Measurements from ENCODE around the gene RTRAF. TPM values are rescaled to one million over a fixed set of nuclear protein-coding genes. Genes with fewer than 3 reads are reported as not detected.

The RTRAF gene
- total RNA-seq, 1 donor from 2014 or later: 168 TPM

- intact Hi-C loops (cut with micrococcal nuclease): loop anchor here (5.0 to 10.0 kb wide), 4 partner anchors 661 to 1169 kb away; partner anchors contain the start of gene DDHD1
Measured at GRCh38 chr14:51993285-51993920, 4.1 kb downstream of the RTRAF start.

GRCh38 chr14:51996148-51996746, 6.9 kb downstream of the RTRAF start:
- intact Hi-C loops (cut with micrococcal nuclease): loop anchor here (1.0 to 10.0 kb wide), 10 partner anchors 25 to 1171 kb away; partner anchors contain the start of genes NID2 and PTGER2

GRCh38 chr14:51998348-51998747, 9.0 kb downstream of the RTRAF start:
- intact Hi-C loops (cut with micrococcal nuclease): loop anchor here (5.0 to 10.0 kb wide), 4 partner anchors 69 to 1174 kb away; partner anchors contain the start of genes NID2 and PTGER2

GRCh38 chr14:51999084-51999483, 9.7 kb downstream of the RTRAF start:
- intact Hi-C loops (cut with micrococcal nuclease): loop anchor here (5.0 to 10.0 kb wide), 4 partner anchors 68 to 1174 kb away; partner anchors contain the start of genes NID2 and PTGER2

GRCh38 chr14:52000019-52000582, 10.8 kb downstream of the RTRAF start:
- intact Hi-C loops (cut with micrococcal nuclease): no loop called here

- intact Hi-C loops (cut with micrococcal nuclease): no loop called here
Measured at GRCh38 chr14:52000696-52001095, 11.3 kb downstream of the RTRAF start.

- intact Hi-C loops (cut with micrococcal nuclease): no loop called here
Measured at GRCh38 chr14:52002542-52002941, 13.2 kb downstream of the RTRAF start.

GRCh38 chr14:52003324-52003723, 14.0 kb downstream of the RTRAF start:
- intact Hi-C loops (cut with micrococcal nuclease): no loop called here

- intact Hi-C loops (cut with micrococcal nuclease): no loop called here
Measured at GRCh38 chr14:52005625-52006024, 16.3 kb downstream of the RTRAF start.

GRCh38 chr14:52006361-52006760, 17.0 kb downstream of the RTRAF start:
- intact Hi-C loops (cut with micrococcal nuclease): no loop called here

- intact Hi-C loops (cut with micrococcal nuclease): no loop called here
Measured at GRCh38 chr14:52007211-52007610, 17.9 kb downstream of the RTRAF start.

GRCh38 chr14:52007637-52008036, 18.3 kb downstream of the RTRAF start:
- intact Hi-C loops (cut with micrococcal nuclease): no loop called here

- intact Hi-C loops (cut with micrococcal nuclease): no loop called here
Measured at GRCh38 chr14:52008136-52008535, 18.8 kb downstream of the RTRAF start.

GRCh38 chr14:52010173-52010693, 20.9 kb downstream of the RTRAF start:
- intact Hi-C loops (cut with micrococcal nuclease): no loop called here

- intact Hi-C loops (cut with micrococcal nuclease): no loop called here
Measured at GRCh38 chr14:52011523-52011922, 22.2 kb downstream of the RTRAF start.

GRCh38 chr14:52012635-52013034, 23.3 kb downstream of the RTRAF start:
- intact Hi-C loops (cut with micrococcal nuclease): no loop called here

GRCh38 chr14:52013984-52014600, 24.7 kb downstream of the RTRAF start:
- intact Hi-C loops (cut with micrococcal nuclease): no loop called here

GRCh38 chr14:52014601-52015267, 25.4 kb downstream of the RTRAF start:
- intact Hi-C loops (cut with micrococcal nuclease): no loop called here

- intact Hi-C loops (cut with micrococcal nuclease): no loop called here
Measured at GRCh38 chr14:52015411-52016030, 26.2 kb downstream of the RTRAF start.

- intact Hi-C loops (cut with micrococcal nuclease): no loop called here
Measured at GRCh38 chr14:52018252-52018651, 28.9 kb downstream of the RTRAF start.

GRCh38 chr14:52018970-52019369, 29.6 kb downstream of the RTRAF start:
- intact Hi-C loops (cut with micrococcal nuclease): no loop called here
